AG09309 (cell line): ENCODE measurements around the gene DVL1.

Experiments used
- DNase-seq: peaks from one replicate; pipeline ENCODE4 v3.0.0-alpha.2; 2010; ENCODE audit warnings: low read depth
- H3K4me3 ChIP-seq: 2 replicates; pipeline ENCODE4 v1.5.1; 2011; ENCODE audit warnings: mild to moderate bottlenecking, low read depth, low read length, moderate library complexity; ENCODE audit not compliant: control insufficient read depth
- CTCF ChIP-seq: IDR thresholded peaks from 2 replicates; pipeline ENCODE4 v1.5.1; 2011; ENCODE audit warnings: mild to moderate bottlenecking, low read depth, low read length, inconsistent platforms; ENCODE audit not compliant: insufficient read depth, control insufficient read depth; ENCODE audit errors: missing control alignments

DVL1 gene

GRCh38 chr1:1332774-1333480, 16.3 kb downstream of the DVL1 start:
- no peak for TF ChIP-seq CTCF
- no peak for DNase-seq

GRCh38 chr1:1332031-1332755, 17.0 kb downstream of the DVL1 start:
- H3K4me3 ChIP-seq: no peak overlapping the region
- DNase-seq: no peak
- no peak for TF ChIP-seq CTCF

More at GRCh38 chr1:1332774-1333480, 16.3 kb downstream of the DVL1 start:
- H3K4me3 ChIP-seq: no peak overlapping the region

GRCh38 chr1:1331068-1331965, 17.9 kb downstream of the DVL1 start, which contains the start of gene TAS1R3:
TSS of gene TAS1R3 (plus strand) at chr1:1331280. CDS start at chr1:1331346, 66 bp downstream.
- DNase-seq: no peak
- H3K4me3 ChIP-seq: no peak within 1 kb of the TSS
- no peak for TF ChIP-seq CTCF

- no peak overlapping the region for H3K4me3 ChIP-seq
- TF ChIP-seq CTCF: no peak
- DNase-seq: no peak
Observed at GRCh38 chr1:1330366-1331067, 18.7 kb downstream of the DVL1 start.

GRCh38 chr1:1329304-1330210, 19.7 kb downstream of the DVL1 start:
- TF ChIP-seq CTCF: no peak

More at GRCh38 chr1:1329304-1330210, 19.7 kb downstream of the DVL1 start:
- no peak overlapping the region for H3K4me3 ChIP-seq
- DNase-seq: no peak
